ENCODE results near the gene TRIM46.
A peak's percentile ranks its signal among the peaks of the same experiment; 100 is the strongest.
"Not testable (repeated sequence)": the region's sequence is repeated elsewhere in the genome, so short reads cannot be mapped to it uniquely, and the experiment has no call there.

Gene TRIM46

GRCh38 chr1:155227261-155228095 is 53.8 kb downstream of the TRIM46 start:
- peak; percentile 99 for DNase-seq (ENCODE audit: low spot score)
- in situ Hi-C loops (cut with MboI; ENCODE audit: low sequenced_read_pairs, unreplicated experiment) = no loop called here
- no peak for TF ChIP-seq CTCF (IDR thresholded peaks at IDR 0.05; ENCODE audit: borderline replicate concordance, control extremely low read depth, extremely low read depth, insufficient read depth, missing control alignments)

GRCh38 chr1:155228096-155228427 is 54.4 kb downstream of the TRIM46 start:
- TF ChIP-seq CTCF (IDR thresholded peaks at IDR 0.05; ENCODE audit: borderline replicate concordance, control extremely low read depth, extremely low read depth, insufficient read depth, missing control alignments) = no peak
- DNase-seq (ENCODE audit: low spot score) = no peak
- in situ Hi-C loops (cut with MboI; ENCODE audit: low sequenced_read_pairs, unreplicated experiment) = no loop called here

- DNase-seq (ENCODE audit: low spot score); in situ Hi-C loops (cut with MboI; ENCODE audit: low sequenced_read_pairs, unreplicated experiment): not testable (repeated sequence)
Observed at GRCh38 chr1:155231302-155231701, 57.7 kb downstream of the TRIM46 start.

- in situ Hi-C loops (cut with MboI; ENCODE audit: low sequenced_read_pairs, unreplicated experiment) = not testable (repeated sequence)
Observed at GRCh38 chr1:155232001-155232978, 58.6 kb downstream of the TRIM46 start.

GRCh38 chr1:155233502-155233901 is 59.9 kb downstream of the TRIM46 start:
- in situ Hi-C loops (cut with MboI; ENCODE audit: low sequenced_read_pairs, unreplicated experiment); DNase-seq (ENCODE audit: low spot score): not testable (repeated sequence)

More at GRCh38 chr1:155232001-155232978, 58.6 kb downstream of the TRIM46 start:
- not testable (repeated sequence) for DNase-seq (ENCODE audit: low spot score)

All from GM13976 (cell line).